Thyroid gland (tissue), 4 donors: ENCODE measurements around the gene PALM3.

Experiments used
- POLR2A ChIP-seq, 2 donors: fragments of 450-650 bp; IDR thresholded peaks; one replicate each; pipeline ENCODE4 v1.6.1; 2017; ENCODE audit warnings: antibody characterized with exemption in 2 of 2, mild to moderate bottlenecking in 2 of 2, moderate library complexity in 1 of 2
- TF ChIP-seq, protein P1 (sequence below), 6 experiments: fragments of 200-600 bp in 3 of 6; fragments of 450-650 bp in 3 of 6; sonication (generic) in 3 of 6; IDR thresholded peaks; one replicate each; pipeline ENCODE4 v1.5.1; 2016 to 2019; ENCODE audit warnings: antibody characterized with exemption in 6 of 6, mild to moderate bottlenecking in 2 of 6, inconsistent platforms in 1 of 6, moderate library complexity in 1 of 6

DNA sequence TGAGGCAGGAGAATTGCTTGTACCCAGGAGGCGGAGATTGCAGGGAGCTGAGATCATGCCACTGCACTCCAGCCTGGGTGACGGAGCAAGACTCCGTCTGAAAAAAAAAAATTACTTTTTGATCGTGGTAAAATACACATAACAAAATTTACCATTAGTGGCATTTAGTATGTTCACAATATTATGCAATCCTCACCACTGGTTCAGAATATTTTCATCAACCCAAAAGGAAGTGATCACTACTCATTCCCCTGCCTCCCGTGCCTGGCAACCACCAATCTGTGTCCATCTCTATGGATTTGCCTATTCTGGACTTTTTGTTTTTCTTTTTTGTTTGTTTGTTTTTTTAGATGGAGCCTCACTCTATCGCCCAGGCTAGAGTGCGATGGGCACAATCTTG is 1.2 kb upstream of the PALM3 start:
- TF ChIP-seq, protein P1, sequence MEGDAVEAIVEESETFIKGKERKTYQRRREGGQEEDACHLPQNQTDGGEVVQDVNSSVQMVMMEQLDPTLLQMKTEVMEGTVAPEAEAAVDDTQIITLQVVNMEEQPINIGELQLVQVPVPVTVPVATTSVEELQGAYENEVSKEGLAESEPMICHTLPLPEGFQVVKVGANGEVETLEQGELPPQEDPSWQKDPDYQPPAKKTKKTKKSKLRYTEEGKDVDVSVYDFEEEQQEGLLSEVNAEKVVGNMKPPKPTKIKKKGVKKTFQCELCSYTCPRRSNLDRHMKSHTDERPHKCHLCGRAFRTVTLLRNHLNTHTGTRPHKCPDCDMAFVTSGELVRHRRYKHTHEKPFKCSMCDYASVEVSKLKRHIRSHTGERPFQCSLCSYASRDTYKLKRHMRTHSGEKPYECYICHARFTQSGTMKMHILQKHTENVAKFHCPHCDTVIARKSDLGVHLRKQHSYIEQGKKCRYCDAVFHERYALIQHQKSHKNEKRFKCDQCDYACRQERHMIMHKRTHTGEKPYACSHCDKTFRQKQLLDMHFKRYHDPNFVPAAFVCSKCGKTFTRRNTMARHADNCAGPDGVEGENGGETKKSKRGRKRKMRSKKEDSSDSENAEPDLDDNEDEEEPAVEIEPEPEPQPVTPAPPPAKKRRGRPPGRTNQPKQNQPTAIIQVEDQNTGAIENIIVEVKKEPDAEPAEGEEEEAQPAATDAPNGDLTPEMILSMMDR (IDR thresholded peaks at IDR 0.05), result no peak
- no peak for TF ChIP-seq POLR2A (IDR thresholded peaks at IDR 0.05)
